GM12874 (cell line): Measurements from ENCODE around the gene SPEN.

Experiments used
- CTCF ChIP-seq: IDR thresholded peaks from 2 replicates; pipeline ENCODE4 v1.5.1; 2011; ENCODE audit warnings: low read depth, mild to moderate bottlenecking, control low read depth, low read length, moderate library complexity; ENCODE audit not compliant: insufficient read depth

Gene SPEN

GRCh38 chr1:15911141-15911540, 63.6 kb downstream of the SPEN start:
- no peak for TF ChIP-seq CTCF

- TF ChIP-seq CTCF, result no peak
Observed at GRCh38 chr1:15911927-15912326, 64.4 kb downstream of the SPEN start.

GRCh38 chr1:15915991-15916390, 68.5 kb downstream of the SPEN start:
- no peak for TF ChIP-seq CTCF

- TF ChIP-seq CTCF, result no peak
Observed at GRCh38 chr1:15916417-15916816, 68.9 kb downstream of the SPEN start.

GRCh38 chr1:15916916-15917315, 69.4 kb downstream of the SPEN start:
- TF ChIP-seq CTCF, result no peak

GRCh38 chr1:15918962-15919715, 71.6 kb downstream of the SPEN start:
- TF ChIP-seq CTCF, result no peak

- no peak for TF ChIP-seq CTCF
Observed at GRCh38 chr1:15923241-15923640, 75.7 kb downstream of the SPEN start.
